Measurements from ENCODE around the gene PTCSC3. TPM values are rescaled to one million over a fixed set of nuclear protein-coding genes. Genes with fewer than 3 reads are reported as not detected.

The PTCSC3 gene
- total and polyA plus RNA-seq, 9 of the 15 experiments (the other 6 are each of a cell fraction or from before 2014, with no cell fraction given), result not detected

DNA sequence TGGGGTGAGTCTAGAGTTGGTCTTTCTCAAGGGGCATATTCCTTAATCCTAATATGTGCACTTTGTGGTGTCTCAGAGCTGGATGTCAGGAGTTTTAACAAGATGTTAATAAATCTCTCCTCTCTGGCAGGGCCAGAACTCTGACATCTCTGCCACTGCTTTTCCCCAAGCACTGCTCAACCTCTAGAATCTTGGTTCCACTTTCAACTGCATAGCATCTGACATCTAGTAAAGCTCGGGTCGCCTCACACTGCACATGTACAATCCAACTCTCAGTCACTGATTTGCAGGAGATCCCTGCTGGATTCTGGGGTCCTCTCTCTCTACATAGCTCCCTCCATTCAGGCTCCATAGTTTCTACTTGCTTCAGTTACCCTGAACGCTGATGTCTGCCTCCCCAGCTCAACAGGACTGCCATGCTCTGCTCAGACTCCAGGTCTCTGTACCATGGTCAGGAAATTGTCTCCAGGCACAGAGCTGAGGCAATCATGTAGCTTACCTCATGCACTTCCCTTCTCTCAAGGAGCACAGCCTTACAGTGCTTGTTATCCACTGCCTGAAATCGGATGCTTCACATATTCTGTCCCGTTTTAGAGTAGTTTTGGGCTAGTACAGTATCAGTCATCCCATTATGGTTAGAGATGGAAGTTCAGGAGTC is 1.6 kb downstream of the PTCSC3 start (continued):
- TF ChIP-seq NONO (IDR thresholded peaks at IDR 0.05; ENCODE audit: low read depth in 2 of 2, low read length in 1 of 2) (no peak), NFYB (IDR thresholded peaks at IDR 0.05; ENCODE audit: extremely low read depth, insufficient read length) (no peak), NR2F6 (CRISPR knock-in tag; IDR thresholded peaks at IDR 0.05) (no peak), POLR2AphosphoS5 (IDR thresholded peaks at IDR 0.05; ENCODE audit: control insufficient read depth, insufficient read depth, low read depth, low read length) (no peak)
- TF ChIP-seq, protein P1, sequence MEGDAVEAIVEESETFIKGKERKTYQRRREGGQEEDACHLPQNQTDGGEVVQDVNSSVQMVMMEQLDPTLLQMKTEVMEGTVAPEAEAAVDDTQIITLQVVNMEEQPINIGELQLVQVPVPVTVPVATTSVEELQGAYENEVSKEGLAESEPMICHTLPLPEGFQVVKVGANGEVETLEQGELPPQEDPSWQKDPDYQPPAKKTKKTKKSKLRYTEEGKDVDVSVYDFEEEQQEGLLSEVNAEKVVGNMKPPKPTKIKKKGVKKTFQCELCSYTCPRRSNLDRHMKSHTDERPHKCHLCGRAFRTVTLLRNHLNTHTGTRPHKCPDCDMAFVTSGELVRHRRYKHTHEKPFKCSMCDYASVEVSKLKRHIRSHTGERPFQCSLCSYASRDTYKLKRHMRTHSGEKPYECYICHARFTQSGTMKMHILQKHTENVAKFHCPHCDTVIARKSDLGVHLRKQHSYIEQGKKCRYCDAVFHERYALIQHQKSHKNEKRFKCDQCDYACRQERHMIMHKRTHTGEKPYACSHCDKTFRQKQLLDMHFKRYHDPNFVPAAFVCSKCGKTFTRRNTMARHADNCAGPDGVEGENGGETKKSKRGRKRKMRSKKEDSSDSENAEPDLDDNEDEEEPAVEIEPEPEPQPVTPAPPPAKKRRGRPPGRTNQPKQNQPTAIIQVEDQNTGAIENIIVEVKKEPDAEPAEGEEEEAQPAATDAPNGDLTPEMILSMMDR (IDR thresholded peaks at IDR 0.05 in 2 of 3, conservative IDR thresholded peaks at IDR 0.05 in 1 of 3; ENCODE audit: insufficient read depth in 2 of 3, low read depth in 1 of 3, low read length in 3 of 3), result no peak

DNA sequence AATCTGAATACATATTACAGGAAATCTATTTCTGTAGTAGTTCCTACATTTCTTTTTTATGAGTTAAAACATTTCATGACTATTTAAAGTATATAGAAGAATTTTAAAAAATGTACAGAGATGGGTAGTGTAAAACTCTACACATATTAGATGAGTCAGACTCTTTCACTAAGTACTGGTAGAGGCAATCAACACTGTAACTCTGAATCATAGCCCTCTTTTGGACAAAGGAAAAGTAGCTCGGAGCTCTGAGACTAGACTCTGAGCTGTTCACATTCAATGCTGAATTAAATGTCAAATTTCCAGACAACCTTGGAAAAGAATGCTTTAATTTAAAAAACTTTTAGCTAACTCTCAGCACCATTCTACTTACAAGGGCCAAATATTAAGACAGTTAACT is 3.4 kb downstream of the PTCSC3 start:
- peaks cover 0 to 5% of the 10 kb centered on the region in 2 experiments; a peak in 2 of 5 replicates for H3K27me3 ChIP-seq (ENCODE audit: control insufficient read depth in 2 of 2, insufficient read depth in 2 of 2, low read length in 2 of 2)
- no peak for TF ChIP-seq MAZ (CRISPR knock-in tag; conservative IDR thresholded peaks at IDR 0.05 in 1 of 2, IDR thresholded peaks at IDR 0.05 in 1 of 2)
- no peak overlapping the region for H3K27ac ChIP-seq (ENCODE audit: extremely low read depth, low read depth, low read length)
- POLR2A ChIA-PET, result interaction anchor here (0.6 kb wide), 2 partner anchors 12 to 23 kb away, joined by 3 read pairs; no protein-coding TSS in a partner anchor
- FAIRE-seq, result no peak
- no peaks in the 10 kb centered on the region for H3K36me3 ChIP-seq (ENCODE audit: control insufficient read depth, insufficient read depth, low read length)
- ATAC-seq, result no peak
- intact Hi-C loops (cut with micrococcal nuclease), result no loop called here
- CTCF ChIA-PET (ENCODE audit: low intra/inter-chr PET ratio), result no interaction called here
- no peak overlapping the region for H3K4me3 ChIP-seq
- H3K9ac ChIP-seq (ENCODE audit: insufficient read depth in 1 of 2, low read depth in 2 of 2, low read length in 2 of 2), result no peak overlapping the region
- DNase-seq (ENCODE audit: extremely low read depth in 1 of 4, low spot score in 3 of 4), result no peak
- no peak overlapping the region for H3K4me2 ChIP-seq (ENCODE audit: insufficient read depth, low read length)
- no peaks in the 10 kb centered on the region for H3K4me1 ChIP-seq (replicated peaks in 1 of 2; ENCODE audit: control insufficient read depth in 2 of 2, insufficient read depth in 2 of 2, low read length in 2 of 2)
- H3K79me2 ChIP-seq (ENCODE audit: control insufficient read depth, insufficient read depth, low read length), result no peaks in the 10 kb centered on the region
- no peaks in the 10 kb centered on the region for H3K9me1 ChIP-seq (ENCODE audit: control insufficient read depth, insufficient read depth, low read length)
- WGBS (ENCODE audit: insufficient coverage, low coverage, missing lambda C conversion rate), result 0% methylated on average over 1 of the region's 1 CpG
- H3K9me3 ChIP-seq (replicated peaks; ENCODE audit: control insufficient read depth, insufficient read depth, low read depth, low read length), result no peaks in the 10 kb centered on the region
- H4K20me1 ChIP-seq (replicated peaks; ENCODE audit: control insufficient read depth, insufficient read depth, low read length), result no peaks in the 10 kb centered on the region
- no peak overlapping the region for H2AFZ ChIP-seq (ENCODE audit: low read depth, low read length)
- in situ Hi-C loops (cut with MboI), result no loop called here
- no TSS peak for BruUV-seq (replicated peaks)

All from K562 (cell line).